ENCODE results near the gene CPNE6. TPM values are rescaled to one million over a fixed set of nuclear protein-coding genes. Genes with fewer than 3 reads are reported as not detected.

The CPNE6 gene
- total and polyA plus RNA-seq, 2 of the 13 experiments (the other 11 are each of a cell fraction or from before 2014, with no cell fraction given): not detected

DNA sequence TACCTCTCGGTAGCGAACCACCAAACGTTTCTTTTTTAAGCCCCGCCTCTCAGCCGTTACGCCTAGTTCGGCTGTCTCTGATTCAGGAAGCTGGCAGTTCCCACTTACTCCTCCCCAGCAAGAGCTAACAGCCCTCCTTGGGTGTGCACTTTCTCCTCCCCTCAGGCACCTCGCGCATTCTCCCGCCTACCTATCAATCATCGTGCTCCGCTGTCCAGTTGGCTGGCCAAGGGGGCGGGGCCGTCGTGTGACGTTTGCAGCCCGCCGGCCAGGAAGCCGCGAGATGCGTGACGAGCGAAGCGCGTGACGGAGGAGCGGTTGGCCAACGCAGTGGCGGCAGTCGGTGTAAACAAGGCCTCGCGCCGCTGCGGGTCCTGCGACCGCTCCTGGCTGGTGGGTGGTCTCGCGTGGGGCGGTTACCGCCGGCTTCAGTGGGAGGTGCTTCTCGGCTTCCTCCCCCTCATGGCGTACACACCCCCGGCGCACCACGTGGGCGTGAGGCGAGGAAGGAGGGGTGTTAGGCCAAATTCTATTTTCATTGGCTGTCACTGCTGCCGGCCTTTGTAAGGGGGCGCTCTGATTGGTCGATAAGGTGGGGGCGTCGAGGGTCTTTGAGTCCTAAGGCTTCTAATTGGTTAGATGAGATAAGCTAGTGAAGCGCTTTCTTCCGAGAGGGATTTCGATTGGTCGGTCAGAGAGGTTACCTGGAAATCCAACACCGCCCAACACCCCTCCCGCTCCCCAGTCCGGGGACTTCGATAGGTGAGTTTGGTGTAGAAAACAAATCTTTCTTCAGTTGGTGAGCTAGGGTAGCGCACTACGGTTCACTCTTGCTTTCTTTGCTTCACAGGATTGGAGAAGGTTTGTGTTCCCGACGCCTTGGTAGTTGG, 43.4 kb downstream of the CPNE6 start, which contains the start of the genes DCAF11 and NRL (continued):
- TF ChIP-seq SIN3B (IDR thresholded peaks at IDR 0.05; ENCODE audit: low read length) (peak; percentile 31), RCOR2 (CRISPR knock-in tag; IDR thresholded peaks at IDR 0.05) (peak; percentile 86), ZNF441 (CRISPR knock-in tag; IDR thresholded peaks at IDR 0.05; ENCODE audit: borderline replicate concordance) (peak; percentile 78), MIER2 (CRISPR knock-in tag; IDR thresholded peaks at IDR 0.05) (peak; percentile 81; the same call in 1 of the 2 replicates), ZNF382 (CRISPR knock-in tag; IDR thresholded peaks at IDR 0.05; ENCODE audit: borderline replicate concordance) (no peak), TBX2 (CRISPR knock-in tag; IDR thresholded peaks at IDR 0.05; ENCODE audit: borderline replicate concordance) (peak; percentile 98), GFI1 (CRISPR knock-in tag; IDR thresholded peaks at IDR 0.05; ENCODE audit: borderline replicate concordance) (peak; percentile 90), KDM2A (CRISPR knock-in tag; IDR thresholded peaks at IDR 0.05; ENCODE audit: borderline replicate concordance, low read depth) (peak; percentile 99), ZNF430 (CRISPR knock-in tag; IDR thresholded peaks at IDR 0.05) (peak; percentile 98), MTA1 (CRISPR knock-in tag; IDR thresholded peaks at IDR 0.05; ENCODE audit: borderline replicate concordance) (peak; percentile 98; the same call in 1 of the 2 replicates), MBD4 (IDR thresholded peaks at IDR 0.05; ENCODE audit: borderline replicate concordance, low read length) (no peak), SCMH1 (CRISPR knock-in tag; IDR thresholded peaks at IDR 0.05; ENCODE audit: borderline replicate concordance) (no peak), CCAR2 (optimal IDR thresholded peaks at IDR 0.05; ENCODE audit: low read depth, low read length) (peak; percentile 77), ZNF567 (CRISPR knock-in tag; IDR thresholded peaks at IDR 0.05; ENCODE audit: borderline replicate concordance) (peak; percentile 96), ZNF234 (CRISPR knock-in tag; conservative IDR thresholded peaks at IDR 0.05) (no peak), ZNF737 (CRISPR knock-in tag; IDR thresholded peaks at IDR 0.05; ENCODE audit: borderline replicate concordance) (no peak), EHMT2 (IDR thresholded peaks at IDR 0.05; ENCODE audit: borderline replicate concordance, low read depth, low read length) (peak; percentile 15; the same call in 1 of the 2 replicates), BRD4 (CRISPR knock-in tag; IDR thresholded peaks at IDR 0.05) (peak; percentile 99), SRSF1 (optimal IDR thresholded peaks at IDR 0.05; ENCODE audit: low read depth, low read length) (peak; percentile 60), HNRNPLL (IDR thresholded peaks at IDR 0.05; ENCODE audit: low read depth, low read length, poor library complexity, severe bottlenecking) (peak; percentile 97), NR2C2 (CRISPR knock-in tag; IDR thresholded peaks at IDR 0.05; ENCODE audit: borderline replicate concordance) (peak; percentile 91; the same call in 1 of the 2 replicates), ZNF446 (CRISPR knock-in tag; IDR thresholded peaks at IDR 0.05) (no peak), PLRG1 (conservative IDR thresholded peaks at IDR 0.05) (no peak), HCFC1 (IDR thresholded peaks at IDR 0.05; ENCODE audit: low read depth, low read length) (peak; percentile 45)
- TF ChIP-seq, protein P1, sequence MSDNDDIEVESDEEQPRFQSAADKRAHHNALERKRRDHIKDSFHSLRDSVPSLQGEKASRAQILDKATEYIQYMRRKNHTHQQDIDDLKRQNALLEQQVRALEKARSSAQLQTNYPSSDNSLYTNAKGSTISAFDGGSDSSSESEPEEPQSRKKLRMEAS (IDR thresholded peaks at IDR 0.05): no peak
- TF ChIP-seq, protein P2, sequence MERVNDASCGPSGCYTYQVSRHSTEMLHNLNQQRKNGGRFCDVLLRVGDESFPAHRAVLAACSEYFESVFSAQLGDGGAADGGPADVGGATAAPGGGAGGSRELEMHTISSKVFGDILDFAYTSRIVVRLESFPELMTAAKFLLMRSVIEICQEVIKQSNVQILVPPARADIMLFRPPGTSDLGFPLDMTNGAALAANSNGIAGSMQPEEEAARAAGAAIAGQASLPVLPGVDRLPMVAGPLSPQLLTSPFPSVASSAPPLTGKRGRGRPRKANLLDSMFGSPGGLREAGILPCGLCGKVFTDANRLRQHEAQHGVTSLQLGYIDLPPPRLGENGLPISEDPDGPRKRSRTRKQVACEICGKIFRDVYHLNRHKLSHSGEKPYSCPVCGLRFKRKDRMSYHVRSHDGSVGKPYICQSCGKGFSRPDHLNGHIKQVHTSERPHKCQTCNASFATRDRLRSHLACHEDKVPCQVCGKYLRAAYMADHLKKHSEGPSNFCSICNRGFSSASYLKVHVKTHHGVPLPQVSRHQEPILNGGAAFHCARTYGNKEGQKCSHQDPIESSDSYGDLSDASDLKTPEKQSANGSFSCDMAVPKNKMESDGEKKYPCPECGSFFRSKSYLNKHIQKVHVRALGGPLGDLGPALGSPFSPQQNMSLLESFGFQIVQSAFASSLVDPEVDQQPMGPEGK (CRISPR knock-in tag; IDR thresholded peaks at IDR 0.05): peak; percentile 91
- TF ChIP-seq, protein P3, sequence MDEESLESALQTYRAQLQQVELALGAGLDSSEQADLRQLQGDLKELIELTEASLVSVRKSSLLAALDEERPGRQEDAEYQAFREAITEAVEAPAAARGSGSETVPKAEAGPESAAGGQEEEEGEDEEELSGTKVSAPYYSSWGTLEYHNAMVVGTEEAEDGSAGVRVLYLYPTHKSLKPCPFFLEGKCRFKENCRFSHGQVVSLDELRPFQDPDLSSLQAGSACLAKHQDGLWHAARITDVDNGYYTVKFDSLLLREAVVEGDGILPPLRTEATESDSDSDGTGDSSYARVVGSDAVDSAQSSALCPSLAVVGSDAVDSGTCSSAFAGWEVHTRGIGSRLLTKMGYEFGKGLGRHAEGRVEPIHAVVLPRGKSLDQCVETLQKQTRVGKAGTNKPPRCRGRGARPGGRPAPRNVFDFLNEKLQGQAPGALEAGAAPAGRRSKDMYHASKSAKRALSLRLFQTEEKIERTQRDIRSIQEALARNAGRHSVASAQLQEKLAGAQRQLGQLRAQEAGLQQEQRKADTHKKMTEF (CRISPR knock-in tag; IDR thresholded peaks at IDR 0.05): peak; percentile 99

All from HepG2 (cell line).